Cardiac fibroblast (primary cell): Measurements from ENCODE around the gene LYSET.
"Not testable (repeated sequence)": the region's sequence is repeated elsewhere in the genome, so short reads cannot be mapped to it uniquely, and the experiment has no call there.

Source experiments
- DNase-seq, 2 donors: peaks; one replicate each; pipeline versions ENCODE4 v3.0.0 to v3.0.0-alpha.2; 2010; ENCODE audit warnings: low read depth in 2 of 2
- H3K4me3 ChIP-seq, 2 donors: replicated peaks in 1 of 2; 1 replicate in 1 of 2; 2 replicates in 1 of 2; pipeline ENCODE4 v1.5.1; 2011; ENCODE audit warnings: low read depth in 2 of 2, low read length in 2 of 2, mild to moderate bottlenecking in 2 of 2, moderate library complexity in 1 of 2
- CTCF ChIP-seq: IDR thresholded peaks from one replicate; pipeline ENCODE4 v1.5.1; 2011; ENCODE audit warnings: low read depth, mild to moderate bottlenecking, low read length, inconsistent platforms

Gene LYSET, protein sequence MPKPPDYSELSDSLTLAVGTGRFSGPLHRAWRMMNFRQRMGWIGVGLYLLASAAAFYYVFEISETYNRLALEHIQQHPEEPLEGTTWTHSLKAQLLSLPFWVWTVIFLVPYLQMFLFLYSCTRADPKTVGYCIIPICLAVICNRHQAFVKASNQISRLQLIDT

GRCh38 chr14:93184391-93185348 lies at the start of gene LYSET, which contains the start of gene MOAP1:
LYSET (plus strand) TSS chr14:93185317; CDS start chr14:93185406, 89 bp downstream.
MOAP1 (minus strand) TSS chr14:93184897; CDS start chr14:93184242, 655 bp downstream.
- H3K4me3 ChIP-seq = peak within 1 kb of the TSS; percentile 93 to 94
- TF ChIP-seq CTCF = no peak
- DNase-seq = peak; percentile 82 to 86

DNA sequence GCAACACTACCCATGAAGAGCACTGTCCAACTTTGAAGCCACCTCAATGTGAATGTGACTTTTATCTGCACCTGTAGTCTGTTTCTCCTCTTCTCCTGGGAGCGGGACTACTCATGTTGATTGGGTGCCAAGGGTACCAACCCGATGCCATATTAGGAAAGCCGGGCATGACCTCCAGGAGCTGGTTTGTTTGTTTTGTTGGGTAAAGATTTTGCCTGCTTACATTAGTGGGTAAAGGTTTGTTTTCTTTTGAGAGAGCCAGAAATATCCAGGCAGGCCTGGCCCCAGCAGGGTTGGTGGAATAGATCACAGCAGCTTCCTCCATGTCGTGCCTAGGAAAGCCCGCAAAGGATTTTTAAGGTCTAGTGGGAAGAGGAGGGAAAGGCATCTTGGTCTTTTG lies 49.7 kb upstream of the LYSET start:
- H3K4me3 ChIP-seq = no peak overlapping the region
- DNase-seq = no peak
- no peak for TF ChIP-seq CTCF

GRCh38 chr14:93136009-93136408 lies 49.1 kb upstream of the LYSET start:
- no peak for TF ChIP-seq CTCF
- DNase-seq = no peak
- no peak overlapping the region for H3K4me3 ChIP-seq

GRCh38 chr14:93136508-93136907 lies 48.6 kb upstream of the LYSET start:
- DNase-seq, H3K4me3 ChIP-seq: not testable (repeated sequence)

DNA sequence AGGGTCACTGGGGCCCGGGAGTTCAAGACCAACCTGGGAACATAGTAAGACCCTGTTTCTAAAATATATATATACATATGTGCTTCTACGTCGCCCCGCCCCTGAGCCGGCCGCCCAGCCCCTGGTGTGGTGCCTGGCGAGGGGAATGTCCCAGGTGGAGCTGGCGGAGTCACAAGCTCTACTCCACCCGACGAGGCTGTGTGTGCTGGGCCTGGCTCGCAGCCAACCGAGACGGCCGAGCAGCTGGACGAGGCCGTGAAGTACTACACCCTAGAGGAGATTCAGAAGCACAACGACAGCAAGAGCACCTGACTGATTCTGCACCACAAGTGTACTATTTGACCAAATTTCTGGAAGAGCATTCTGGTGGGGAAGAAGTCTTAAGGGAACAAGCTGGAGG lies 47.3 kb upstream of the LYSET start:
- DNase-seq = peak; percentile 36 to 51

GRCh38 chr14:93142854-93143652 lies 42.1 kb upstream of the LYSET start:
- no peak for DNase-seq
- TF ChIP-seq CTCF = no peak
- no peak overlapping the region for H3K4me3 ChIP-seq

More for the DNA sequence above, 47.3 kb upstream of the LYSET start:
- no peak for TF ChIP-seq CTCF
- H3K4me3 ChIP-seq = no peak overlapping the region
